Prostate gland (tissue), 2 donors: Measurements from ENCODE around the gene HEPACAM.

ENCODE experiments used
- POLR2A ChIP-seq: fragments of 450-650 bp; IDR thresholded peaks from one replicate; pipeline ENCODE4 v1.6.1; 2016; ENCODE audit warnings: antibody characterized with exemption, mild to moderate bottlenecking
- POLR2AphosphoS5 ChIP-seq: sonication (generic); formaldehyde crosslinking; IDR thresholded peaks from one replicate; pipeline ENCODE4 v1.6.1; 2017; ENCODE audit warnings: antibody characterized with exemption
- TF ChIP-seq, protein P1 (sequence below), 4 experiments: fragments of 200-600 bp in 2 of 4; fragments of 450-650 bp in 2 of 4; sonication (generic) in 2 of 4; IDR thresholded peaks; 1 replicate in 3 of 4; 2 replicates in 1 of 4; pipeline ENCODE4 v1.5.1; 2016 to 2019; ENCODE audit warnings: antibody characterized with exemption in 4 of 4, mild to moderate bottlenecking in 2 of 4, moderate library complexity in 2 of 4

DNA sequence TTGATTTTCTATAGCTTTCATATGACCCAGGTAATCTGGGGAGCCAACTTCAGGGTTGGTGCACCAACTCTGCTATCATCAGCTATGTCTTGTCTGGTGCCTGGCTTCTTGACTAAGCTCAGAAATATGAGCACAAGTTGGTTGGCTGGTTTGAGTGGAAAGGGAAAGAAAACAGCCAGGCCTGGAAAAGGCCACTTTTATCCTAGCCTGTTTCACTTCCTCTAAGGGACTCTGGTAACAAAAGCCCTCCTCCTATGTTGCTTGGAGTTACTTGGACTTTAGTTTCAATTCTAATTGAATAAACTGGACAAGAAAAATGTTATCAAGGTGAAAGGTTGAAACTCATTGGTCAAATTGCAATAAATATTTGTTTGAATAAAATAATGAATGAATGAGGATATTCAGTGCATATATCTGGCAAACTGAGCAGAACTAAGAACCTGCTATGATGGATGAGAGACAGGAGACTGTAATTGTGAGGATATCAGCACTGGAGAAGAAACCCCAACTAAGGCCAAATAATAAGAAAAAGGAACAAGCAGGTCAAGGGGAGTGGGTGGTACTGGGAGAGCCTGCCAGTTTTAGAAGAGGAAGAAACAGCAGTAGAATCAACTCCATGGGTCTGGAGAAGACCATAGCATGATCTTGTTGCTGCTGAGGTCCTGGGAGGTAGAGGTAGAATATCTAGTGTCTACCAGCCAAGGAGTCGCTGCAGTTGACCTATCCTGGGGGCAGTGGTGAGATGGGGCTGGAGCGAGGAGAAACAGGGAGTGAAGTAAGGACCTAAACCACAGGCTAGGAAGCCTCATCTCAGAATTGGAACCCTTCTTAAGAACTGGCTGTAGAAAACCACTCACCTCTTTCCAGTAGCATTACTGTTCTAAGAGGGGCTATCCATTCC, 46.4 kb downstream of the HEPACAM start:
- TF ChIP-seq, protein P1, sequence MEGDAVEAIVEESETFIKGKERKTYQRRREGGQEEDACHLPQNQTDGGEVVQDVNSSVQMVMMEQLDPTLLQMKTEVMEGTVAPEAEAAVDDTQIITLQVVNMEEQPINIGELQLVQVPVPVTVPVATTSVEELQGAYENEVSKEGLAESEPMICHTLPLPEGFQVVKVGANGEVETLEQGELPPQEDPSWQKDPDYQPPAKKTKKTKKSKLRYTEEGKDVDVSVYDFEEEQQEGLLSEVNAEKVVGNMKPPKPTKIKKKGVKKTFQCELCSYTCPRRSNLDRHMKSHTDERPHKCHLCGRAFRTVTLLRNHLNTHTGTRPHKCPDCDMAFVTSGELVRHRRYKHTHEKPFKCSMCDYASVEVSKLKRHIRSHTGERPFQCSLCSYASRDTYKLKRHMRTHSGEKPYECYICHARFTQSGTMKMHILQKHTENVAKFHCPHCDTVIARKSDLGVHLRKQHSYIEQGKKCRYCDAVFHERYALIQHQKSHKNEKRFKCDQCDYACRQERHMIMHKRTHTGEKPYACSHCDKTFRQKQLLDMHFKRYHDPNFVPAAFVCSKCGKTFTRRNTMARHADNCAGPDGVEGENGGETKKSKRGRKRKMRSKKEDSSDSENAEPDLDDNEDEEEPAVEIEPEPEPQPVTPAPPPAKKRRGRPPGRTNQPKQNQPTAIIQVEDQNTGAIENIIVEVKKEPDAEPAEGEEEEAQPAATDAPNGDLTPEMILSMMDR (IDR thresholded peaks at IDR 0.05) = no peak
- TF ChIP-seq POLR2A (no peak), POLR2AphosphoS5 (no peak)
